Pancreas (tissue), 10 donors: ENCODE data around the gene KCNJ2. TPM values are rescaled to one million over a fixed set of nuclear protein-coding genes. Genes with fewer than 3 reads are reported as not detected.

ENCODE experiments used
- ATAC-seq, 4 donors: fragments of 200-7000 bp; cut with Tn5 transposase; one replicate each; pipeline versions ENCODE4 v1.8.0 to v1.9.1; 2020; ENCODE audit warnings: mild to moderate bottlenecking in 4 of 4, moderate library complexity in 4 of 4
- DNase-seq, 6 donors: peaks; one replicate each; pipeline ENCODE4 v3.0.0-alpha.2; 2020
- FAIRE-seq: peaks from 2 replicates; lab custom pipeline; 2012; peaks lifted over from hg19 to GRCh38; lab: Jason Lieb, UNC
- H3K27ac ChIP-seq, 4 donors: fragments of 200-600 bp; sonication (generic); 1 replicate in 3 of 4; 2 replicates in 1 of 4; pipeline versions ENCODE4 v1.5.0 to v1.8.0; 2020
- H3K27me3 ChIP-seq, 4 donors: fragments of 200-600 bp; one replicate each; pipeline ENCODE4 v1.8.0; 2021
- H3K36me3 ChIP-seq, 3 donors: fragments of 200-600 bp; sonication (generic) in 1 of 3; one replicate each; pipeline versions ENCODE4 v1.5.0 to v1.8.0; 2020 to 2021
- H3K4me1 ChIP-seq, 3 donors: fragments of 200-600 bp; one replicate each; pipeline ENCODE4 v1.8.0; 2021
- H3K4me3 ChIP-seq, 4 donors: fragments of 200-600 bp; sonication (generic) in 2 of 4; one replicate each; pipeline versions ENCODE4 v1.5.0 to v1.8.0; 2020 to 2021
- H3K9me3 ChIP-seq, 4 donors: fragments of 200-600 bp; one replicate each; pipeline ENCODE4 v1.8.0; 2021
- WGBS, 2 donors: extraction: QIAGEN DNeasy Blood & Tissue Kit; methylation state at CpG; one replicate each; pipeline ENCODE4 v1.1.7; 2013; 5-methylcytosine and 5-hydroxymethylcytosine counted together
- intact Hi-C, 3 donors: fragments of 100-400 bp; cut with DNase I; formaldehyde crosslinking; loops; one replicate each; pipeline versions ENCODE4 v1.11.1 to v1.14.2; 2022
- polyA plus RNA-seq, 2 donors: library from polyadenylated mRNA; stranded (reverse); fragments of 200-250 nt; gene quantifications; one replicate each; pipeline ENCODE4 v1.2.3, GENCODE V29; 2013
- total RNA-seq, 6 donors: library from RNA; stranded (reverse); fragmentation: NEBNext Ultra II Directional in 4 of 6; extraction: Animal tissue kit (Norgen Biotek cat#: 25700) in 4 of 6; gene quantifications; one replicate each; pipeline versions ENCODE4 v1.2.1 to v1.2.4, GENCODE V29; 2021 to 2023
- TF ChIP-seq, protein P1 (sequence below), 4 donors: fragments of 200-600 bp; sonication (generic) in 3 of 4; IDR thresholded peaks; one replicate each; pipeline versions ENCODE4 v1.5.0 to v1.8.0; 2021; ENCODE audit warnings: antibody characterized with exemption in 4 of 4
- donor health status: healthy with polysubstance abuse.
- donor health status: DM: no; HTN: no; CAD: no; lungs with moderate emphysema.
- donor health status: DM: no; HTN: no; CAD: no.
- donor health status: control.
- donor health status: control.
- donor health status: Bipolar disorder and iron deficiency.
- donor health status: DM: yes; HTN: yes; CAD: no.
- donor health status: DM: no; HTN: no; CAD: no.
- donor health status: DM: no; HTN: no; CAD: no.
- donor health status: DM: yes; HTN: yes; CAD: no.

KCNJ2 gene
- total RNA-seq (1 to 10 TPM in 2 of 6 donors, under 1 TPM in 4; 0.32 to 2.3 (median 0.60) TPM), polyA plus RNA-seq (under 1 TPM; 0.38 to 0.75 TPM)

DNA sequence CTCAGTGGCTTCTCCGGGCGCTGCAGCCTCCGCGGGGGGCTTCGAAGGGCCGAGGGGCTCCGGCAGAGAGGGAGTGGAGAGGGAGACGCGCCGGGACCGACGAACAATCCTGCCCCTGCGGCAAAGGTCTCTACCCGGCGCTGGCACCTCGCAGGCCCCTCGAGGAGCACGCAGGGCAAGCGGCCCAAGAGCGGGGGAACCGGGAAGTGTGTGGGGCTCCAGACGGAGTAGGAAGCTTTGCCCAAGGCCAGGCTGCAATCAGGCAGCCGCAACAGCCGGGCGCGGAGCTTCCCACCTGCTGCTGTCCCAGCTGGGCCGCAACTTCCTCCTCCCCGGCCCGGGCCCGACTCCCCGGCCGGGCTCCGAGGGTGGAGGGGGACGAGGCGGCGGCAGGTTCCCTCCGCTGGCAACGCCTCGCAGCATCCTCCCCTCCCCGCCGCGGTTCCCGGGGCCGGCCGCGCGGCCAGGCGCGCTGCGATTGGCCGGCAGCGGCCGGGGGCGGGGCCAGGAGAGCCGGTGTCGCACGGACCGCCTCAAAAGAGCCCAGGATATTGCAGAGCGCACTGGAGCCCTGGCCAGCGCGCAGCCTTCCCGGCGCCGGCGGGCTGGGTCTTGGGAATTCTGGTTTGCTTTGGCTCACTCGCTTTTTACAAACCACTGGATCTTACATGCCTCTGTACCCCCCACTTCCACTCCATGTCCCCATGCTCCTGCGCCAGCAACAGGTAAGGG is at the start of gene KCNJ2:
KCNJ2 (plus strand) TSS at position 556 of the 732 bp plus-strand sequence. CDS start 5,508 bp downstream, outside the sequence.
- TF ChIP-seq, protein P1, sequence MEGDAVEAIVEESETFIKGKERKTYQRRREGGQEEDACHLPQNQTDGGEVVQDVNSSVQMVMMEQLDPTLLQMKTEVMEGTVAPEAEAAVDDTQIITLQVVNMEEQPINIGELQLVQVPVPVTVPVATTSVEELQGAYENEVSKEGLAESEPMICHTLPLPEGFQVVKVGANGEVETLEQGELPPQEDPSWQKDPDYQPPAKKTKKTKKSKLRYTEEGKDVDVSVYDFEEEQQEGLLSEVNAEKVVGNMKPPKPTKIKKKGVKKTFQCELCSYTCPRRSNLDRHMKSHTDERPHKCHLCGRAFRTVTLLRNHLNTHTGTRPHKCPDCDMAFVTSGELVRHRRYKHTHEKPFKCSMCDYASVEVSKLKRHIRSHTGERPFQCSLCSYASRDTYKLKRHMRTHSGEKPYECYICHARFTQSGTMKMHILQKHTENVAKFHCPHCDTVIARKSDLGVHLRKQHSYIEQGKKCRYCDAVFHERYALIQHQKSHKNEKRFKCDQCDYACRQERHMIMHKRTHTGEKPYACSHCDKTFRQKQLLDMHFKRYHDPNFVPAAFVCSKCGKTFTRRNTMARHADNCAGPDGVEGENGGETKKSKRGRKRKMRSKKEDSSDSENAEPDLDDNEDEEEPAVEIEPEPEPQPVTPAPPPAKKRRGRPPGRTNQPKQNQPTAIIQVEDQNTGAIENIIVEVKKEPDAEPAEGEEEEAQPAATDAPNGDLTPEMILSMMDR (IDR thresholded peaks at IDR 0.05): no peak
- FAIRE-seq: no peak
- intact Hi-C loops: loop anchor here in 1 of 3 donors (10.0 kb wide), 1 partner anchor 386 kb away; no protein-coding TSS in a partner anchor

DNA sequence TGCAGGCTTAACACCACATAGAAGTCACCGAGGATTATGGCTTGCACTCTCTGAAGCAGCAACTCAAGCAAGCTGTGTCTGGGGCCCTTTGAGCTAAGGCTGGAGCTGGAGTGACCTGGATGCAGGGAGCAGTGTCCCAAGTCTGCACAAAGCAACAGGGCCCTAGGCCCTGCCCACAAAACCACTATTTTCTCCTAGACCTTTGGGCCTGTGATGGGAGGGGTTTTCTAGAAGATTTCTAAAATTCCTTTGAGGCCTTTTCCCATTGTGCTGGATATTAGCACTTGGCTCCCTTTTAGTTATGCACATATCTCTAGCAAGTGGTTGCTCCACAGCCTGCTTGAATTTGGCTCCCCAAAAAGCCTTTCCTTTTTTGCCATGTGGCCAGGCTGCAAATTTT is 49.8 kb upstream of the KCNJ2 start:
- Histone ChIP-seq H3K36me3 (no peaks in the 10 kb centered on the region), H3K27me3 (no peaks in the 10 kb centered on the region), H3K9me3 (no peaks in the 10 kb centered on the region), H3K27ac (peak overlapping the region in 1 of 4 donors; percentile 49), H3K4me1 (peaks cover 0 to 2% (median 0%) of the 10 kb centered on the region in 3 donors), H3K4me3 (no peak overlapping the region)
- intact Hi-C loops: no loop called here
- ATAC-seq (no peak), DNase-seq (no peak), FAIRE-seq (no peak)
- TF ChIP-seq, protein P1 (IDR thresholded peaks at IDR 0.05): no peak
- WGBS, 2 donors: 78 to 93% methylated on average over 1 of the region's 1 CpG

More for the DNA sequence above, at the start of gene KCNJ2:
- Histone ChIP-seq H3K4me3 (peak within 1 kb of the TSS; percentile 49 to 66 (median 60)), H3K27me3 (no peaks in the 10 kb centered on the region), H3K4me1 (peaks cover 0 to 5% (median 3%) of the 10 kb centered on the region in 3 donors), H3K9me3 (no peaks in the 10 kb centered on the region), H3K27ac (peak within 1 kb of the TSS; percentile 60 to 87 (median 78)), H3K36me3 (no peaks in the 10 kb centered on the region)
- 0% methylated on average over 50 to 67 of the region's 67 CpGs for WGBS, 2 donors
- DNase-seq (peak; percentile 84 to 96 (median 91)), ATAC-seq (peak; percentile 88 to 96 (median 95))

DNA sequence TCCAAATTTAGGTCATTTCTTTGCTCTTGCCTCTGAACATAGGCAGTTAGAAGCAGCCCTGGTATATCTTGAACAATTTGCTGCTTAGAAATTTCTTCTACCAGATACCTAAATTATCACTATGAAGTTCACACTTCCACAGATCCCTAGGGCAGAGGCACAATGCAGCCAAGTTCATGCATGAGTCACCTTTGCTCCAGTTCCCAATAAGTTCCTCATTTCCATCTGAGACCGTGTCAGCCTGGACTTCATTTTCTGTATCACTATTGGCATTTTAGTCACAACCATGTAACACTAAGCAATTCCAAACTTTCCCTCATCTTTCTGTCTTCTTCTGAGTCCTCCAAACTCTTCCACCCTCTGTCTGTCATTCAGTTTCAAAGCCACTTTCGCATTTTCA is 49.3 kb upstream of the KCNJ2 start:
- Histone ChIP-seq H3K4me1 (peaks cover 0 to 2% (median 0%) of the 10 kb centered on the region in 3 donors), H3K9me3 (no peaks in the 10 kb centered on the region), H3K27me3 (no peaks in the 10 kb centered on the region), H3K27ac (no peak overlapping the region), H3K36me3 (no peaks in the 10 kb centered on the region), H3K4me3 (no peak overlapping the region)
- 79% methylated on average over 2 of the region's 2 CpGs for WGBS, 2 donors
- TF ChIP-seq, protein P1 (IDR thresholded peaks at IDR 0.05): no peak
- intact Hi-C loops: no loop called here
- ATAC-seq (peak in 2 of 4 donors; percentile 41 to 63), DNase-seq (no peak), FAIRE-seq (no peak)

DNA sequence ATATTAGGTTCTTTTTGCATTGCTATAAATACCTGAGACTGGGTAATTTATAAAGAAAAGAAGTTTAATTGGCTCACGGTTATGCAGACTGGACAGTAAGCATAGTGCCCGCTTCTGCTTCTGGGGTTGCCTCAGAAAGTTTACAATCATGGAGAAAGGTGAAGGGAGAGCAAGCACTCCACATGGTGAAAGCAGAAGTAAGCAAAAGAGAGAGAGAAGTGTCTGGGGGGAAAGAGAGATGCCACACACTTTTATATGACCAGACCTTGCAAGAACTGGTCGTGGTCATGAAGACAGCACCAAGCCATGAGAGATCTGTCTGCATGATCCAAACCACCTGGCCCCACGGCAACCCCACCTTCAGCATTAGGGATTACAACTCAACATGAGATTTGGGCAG is 48.9 kb upstream of the KCNJ2 start:
- Histone ChIP-seq H3K4me3 (no peak overlapping the region), H3K27ac (no peak overlapping the region), H3K36me3 (no peaks in the 10 kb centered on the region), H3K27me3 (no peaks in the 10 kb centered on the region), H3K4me1 (peaks cover 0 to 2% (median 0%) of the 10 kb centered on the region in 3 donors), H3K9me3 (no peaks in the 10 kb centered on the region)
- no peak for FAIRE-seq
- no peak for DNase-seq
- TF ChIP-seq, protein P1 (IDR thresholded peaks at IDR 0.05): no peak
- 80 to 88% methylated on average over 4 of the region's 4 CpGs for WGBS, 2 donors
- intact Hi-C loops: no loop called here
- ATAC-seq: peak in 1 of 4 donors; percentile 40

DNA sequence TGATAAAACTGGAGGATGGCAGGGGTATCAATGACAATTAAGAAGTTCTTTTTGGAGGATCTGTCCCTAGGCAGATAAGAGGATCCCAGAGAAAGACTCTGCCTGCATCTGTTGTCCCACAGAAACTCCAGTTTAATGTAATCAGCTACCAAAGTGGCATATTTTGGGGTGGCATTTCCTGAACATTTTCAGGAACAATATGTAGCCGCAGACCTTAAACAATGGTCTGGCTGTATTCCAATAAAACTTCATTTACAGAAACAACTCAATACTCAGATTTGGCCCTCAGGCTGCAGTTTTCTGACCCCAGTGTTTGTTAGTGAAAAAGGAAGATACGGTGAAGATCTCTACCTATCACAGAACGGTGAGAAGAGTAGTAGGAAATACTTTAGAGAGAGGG is 48.2 kb upstream of the KCNJ2 start:
- Histone ChIP-seq H3K4me3 (no peak overlapping the region), H3K27ac (no peak overlapping the region), H3K9me3 (no peaks in the 10 kb centered on the region), H3K27me3 (no peaks in the 10 kb centered on the region), H3K4me1 (peaks cover 0 to 2% (median 0%) of the 10 kb centered on the region in 3 donors), H3K36me3 (no peaks in the 10 kb centered on the region)
- WGBS, 2 donors: 74 to 77% methylated on average over 3 of the region's 3 CpGs
- no peak for FAIRE-seq
- DNase-seq: no peak
- intact Hi-C loops: no loop called here
- TF ChIP-seq, protein P1 (IDR thresholded peaks at IDR 0.05): no peak
- ATAC-seq: no peak
